ENCODE measurements around the gene TSEN54.

Gene TSEN54

GRCh38 chr17:75488693-75489510, 27.4 kb upstream of the TSEN54 start:
- DNase-seq (ENCODE audit: low read depth, low spot score) = no peak

- no peak for DNase-seq (ENCODE audit: low read depth, low spot score)
These were observed 26.8 kb upstream of the TSEN54 start for GRCh38 chr17:75489511-75489955.

GRCh38 chr17:75490173-75490743, 26.1 kb upstream of the TSEN54 start:
- DNase-seq (ENCODE audit: low read depth, low spot score) = no peak

GRCh38 chr17:75490953-75491649, 25.2 kb upstream of the TSEN54 start:
- no peak for DNase-seq (ENCODE audit: low read depth, low spot score)

GRCh38 chr17:75491680-75492079, 24.6 kb upstream of the TSEN54 start:
- no peak for DNase-seq (ENCODE audit: low read depth, low spot score)

GRCh38 chr17:75492555-75493168, 23.7 kb upstream of the TSEN54 start:
- DNase-seq (ENCODE audit: low read depth, low spot score) = no peak

GRCh38 chr17:75493476-75494129, 22.7 kb upstream of the TSEN54 start:
- DNase-seq (ENCODE audit: low read depth, low spot score) = no peak

GRCh38 chr17:75494326-75494877, 21.9 kb upstream of the TSEN54 start:
- DNase-seq (ENCODE audit: low read depth, low spot score) = no peak

GRCh38 chr17:75496005-75496404, 20.3 kb upstream of the TSEN54 start:
- DNase-seq (ENCODE audit: low read depth, low spot score) = no peak

GRCh38 chr17:75498039-75498725, 18.1 kb upstream of the TSEN54 start:
- DNase-seq (ENCODE audit: low read depth, low spot score) = no peak

- DNase-seq (ENCODE audit: low read depth, low spot score) = no peak
These were observed 17.6 kb upstream of the TSEN54 start for GRCh38 chr17:75498726-75499213.

- no peak for DNase-seq (ENCODE audit: low read depth, low spot score)
These were observed 16.9 kb upstream of the TSEN54 start for GRCh38 chr17:75499313-75500022.

- no peak for DNase-seq (ENCODE audit: low read depth, low spot score)
These were observed 15.7 kb upstream of the TSEN54 start for GRCh38 chr17:75500419-75501216.

GRCh38 chr17:75501378-75502071, 14.8 kb upstream of the TSEN54 start:
- DNase-seq (ENCODE audit: low read depth, low spot score) = no peak

- no peak for DNase-seq (ENCODE audit: low read depth, low spot score)
These were observed 14.1 kb upstream of the TSEN54 start for GRCh38 chr17:75502072-75502720.

GRCh38 chr17:75502721-75503329, 13.5 kb upstream of the TSEN54 start:
- DNase-seq (ENCODE audit: low read depth, low spot score) = no peak

GRCh38 chr17:75503337-75503950, 12.9 kb upstream of the TSEN54 start:
- no peak for DNase-seq (ENCODE audit: low read depth, low spot score)
